GM12801 (cell line): ENCODE data around the gene RNF31.

Experiments used
- TF ChIP-seq, protein P1 (sequence below): IDR thresholded peaks from one replicate; pipeline ENCODE4 v1.5.1; 2011; ENCODE audit warnings: control low read depth; ENCODE audit not compliant: insufficient read length; ENCODE audit errors: extremely low read depth

RNF31 gene

DNA sequence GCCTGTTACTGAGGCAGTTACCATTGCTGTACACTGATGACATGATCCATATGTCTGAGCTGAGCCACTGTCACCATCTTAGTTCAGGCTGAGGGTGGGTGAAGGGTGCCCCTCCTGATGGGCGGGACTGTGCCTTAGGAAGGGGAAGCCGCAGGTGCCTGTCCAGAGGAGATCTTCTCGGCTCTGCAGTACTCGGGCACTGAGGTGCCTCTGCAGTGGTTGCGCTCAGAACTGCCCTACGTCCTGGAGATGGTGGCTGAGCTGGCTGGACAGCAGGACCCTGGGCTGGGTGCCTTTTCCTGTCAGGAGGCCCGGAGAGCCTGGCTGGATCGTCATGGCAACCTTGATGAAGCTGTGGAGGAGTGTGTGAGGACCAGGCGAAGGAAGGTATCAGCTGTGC lies 3.7 kb downstream of the RNF31 start:
- TF ChIP-seq, protein P1, sequence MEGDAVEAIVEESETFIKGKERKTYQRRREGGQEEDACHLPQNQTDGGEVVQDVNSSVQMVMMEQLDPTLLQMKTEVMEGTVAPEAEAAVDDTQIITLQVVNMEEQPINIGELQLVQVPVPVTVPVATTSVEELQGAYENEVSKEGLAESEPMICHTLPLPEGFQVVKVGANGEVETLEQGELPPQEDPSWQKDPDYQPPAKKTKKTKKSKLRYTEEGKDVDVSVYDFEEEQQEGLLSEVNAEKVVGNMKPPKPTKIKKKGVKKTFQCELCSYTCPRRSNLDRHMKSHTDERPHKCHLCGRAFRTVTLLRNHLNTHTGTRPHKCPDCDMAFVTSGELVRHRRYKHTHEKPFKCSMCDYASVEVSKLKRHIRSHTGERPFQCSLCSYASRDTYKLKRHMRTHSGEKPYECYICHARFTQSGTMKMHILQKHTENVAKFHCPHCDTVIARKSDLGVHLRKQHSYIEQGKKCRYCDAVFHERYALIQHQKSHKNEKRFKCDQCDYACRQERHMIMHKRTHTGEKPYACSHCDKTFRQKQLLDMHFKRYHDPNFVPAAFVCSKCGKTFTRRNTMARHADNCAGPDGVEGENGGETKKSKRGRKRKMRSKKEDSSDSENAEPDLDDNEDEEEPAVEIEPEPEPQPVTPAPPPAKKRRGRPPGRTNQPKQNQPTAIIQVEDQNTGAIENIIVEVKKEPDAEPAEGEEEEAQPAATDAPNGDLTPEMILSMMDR: no peak

DNA sequence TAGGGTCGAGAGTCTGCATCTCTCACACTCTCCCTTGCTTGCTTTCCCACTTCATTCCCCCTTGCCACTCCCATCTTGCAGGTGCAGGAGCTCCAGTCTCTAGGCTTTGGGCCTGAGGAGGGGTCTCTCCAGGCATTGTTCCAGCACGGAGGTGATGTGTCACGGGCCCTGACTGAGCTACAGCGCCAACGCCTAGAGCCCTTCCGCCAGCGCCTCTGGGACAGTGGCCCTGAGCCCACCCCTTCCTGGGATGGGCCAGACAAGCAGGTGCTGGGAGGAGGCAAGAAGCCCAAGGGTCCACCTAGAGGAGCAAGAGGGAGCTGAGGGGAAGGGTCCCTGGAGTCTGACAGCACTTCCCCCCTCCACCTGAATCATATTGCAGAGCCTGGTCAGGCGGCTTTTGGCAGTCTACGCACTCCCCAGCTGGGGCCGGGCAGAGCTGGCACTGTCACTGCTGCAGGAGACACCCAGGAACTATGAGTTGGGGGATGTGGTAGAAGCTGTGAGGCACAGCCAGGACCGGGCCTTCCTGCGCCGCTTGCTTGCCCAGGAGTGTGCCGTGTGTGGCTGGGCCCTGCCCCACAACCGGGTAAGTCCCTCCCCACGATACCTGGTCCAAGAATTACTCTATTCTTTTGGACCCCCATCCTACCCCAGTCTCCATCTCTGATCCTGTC lies 4.2 kb downstream of the RNF31 start:
- TF ChIP-seq, protein P1: no peak

DNA sequence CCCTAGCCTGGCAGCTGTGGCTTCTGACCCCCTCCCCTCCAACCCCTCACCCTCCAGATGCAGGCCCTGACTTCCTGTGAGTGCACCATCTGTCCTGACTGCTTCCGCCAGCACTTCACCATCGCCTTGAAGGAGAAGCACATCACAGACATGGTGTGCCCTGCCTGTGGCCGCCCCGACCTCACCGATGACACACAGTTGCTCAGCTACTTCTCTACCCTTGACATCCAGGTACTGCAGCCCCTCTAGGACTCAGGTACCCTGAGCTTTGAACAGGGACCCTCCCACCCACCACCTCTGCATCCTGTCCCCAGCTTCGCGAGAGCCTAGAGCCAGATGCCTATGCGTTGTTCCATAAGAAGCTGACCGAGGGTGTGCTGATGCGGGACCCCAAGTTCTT lies 7.8 kb downstream of the RNF31 start:
- TF ChIP-seq, protein P1: no peak

DNA sequence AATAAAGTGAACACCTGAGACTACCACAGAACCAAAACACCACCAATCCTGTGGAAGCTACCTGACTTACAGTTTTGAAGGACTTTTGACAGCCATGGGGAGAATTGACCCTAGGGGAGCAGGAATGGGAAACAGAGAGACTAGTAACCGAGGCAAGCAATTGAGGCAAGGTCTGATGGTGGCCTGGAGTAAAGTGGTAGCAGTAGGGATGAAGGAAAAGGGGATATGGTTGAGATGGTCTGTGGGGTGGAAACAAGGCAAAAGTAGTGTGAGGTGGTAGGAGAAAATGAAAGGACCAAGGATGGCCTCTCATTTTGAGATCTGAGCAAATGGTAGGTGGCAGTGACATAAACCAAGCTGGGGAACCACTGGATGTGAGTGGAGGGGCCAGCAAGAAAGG lies 9.5 kb downstream of the RNF31 start:
- TF ChIP-seq, protein P1: no peak

DNA sequence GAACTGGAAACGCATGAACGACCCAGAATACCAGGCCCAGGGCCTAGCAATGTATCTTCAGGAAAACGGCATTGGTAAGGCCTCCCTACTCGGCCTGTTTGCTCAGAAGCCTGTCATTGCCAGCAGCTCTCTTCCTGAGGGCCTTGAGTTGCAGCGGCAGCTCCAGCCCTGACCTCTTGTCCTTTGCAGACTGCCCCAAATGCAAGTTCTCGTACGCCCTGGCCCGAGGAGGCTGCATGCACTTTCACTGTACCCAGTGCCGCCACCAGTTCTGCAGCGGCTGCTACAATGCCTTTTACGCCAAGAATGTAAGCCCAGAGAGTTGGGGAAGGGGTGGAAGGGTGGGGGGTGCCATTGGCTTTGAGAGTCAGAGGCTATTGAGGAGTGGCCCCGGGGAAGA lies 10.0 kb downstream of the RNF31 start:
- TF ChIP-seq, protein P1: no peak

DNA sequence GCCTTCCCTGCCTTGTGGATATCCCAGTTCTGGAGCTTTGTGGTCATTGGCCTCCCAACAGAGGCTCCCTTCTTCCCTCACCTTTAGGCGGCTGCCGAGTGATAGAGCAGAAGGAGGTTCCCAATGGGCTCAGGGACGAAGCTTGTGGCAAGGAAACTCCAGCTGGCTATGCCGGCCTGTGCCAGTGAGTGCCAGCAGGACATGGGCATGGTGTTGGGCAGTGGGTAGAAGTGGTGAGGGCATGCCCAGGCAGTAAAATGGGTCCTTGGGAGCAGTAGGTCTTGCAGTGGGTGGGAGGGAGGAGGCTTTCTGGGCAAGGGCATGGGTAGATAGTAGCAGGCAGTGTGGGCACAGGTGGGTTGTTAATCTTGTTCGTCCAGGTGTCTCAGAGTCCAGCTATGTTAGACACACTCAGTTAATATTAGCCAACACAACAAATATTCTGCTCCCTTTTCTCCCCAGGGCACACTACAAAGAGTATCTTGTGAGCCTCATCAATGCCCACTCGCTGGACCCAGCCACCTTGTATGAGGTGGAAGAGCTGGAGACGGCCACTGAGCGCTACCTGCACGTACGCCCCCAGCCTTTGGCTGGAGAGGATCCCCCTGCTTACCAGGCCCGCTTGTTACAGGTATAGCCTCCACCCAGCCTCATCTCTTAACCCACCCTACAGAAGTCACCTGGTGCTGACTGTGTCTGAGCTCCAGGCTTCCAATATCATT lies 12.6 kb downstream of the RNF31 start:
- TF ChIP-seq, protein P1: no peak

DNA sequence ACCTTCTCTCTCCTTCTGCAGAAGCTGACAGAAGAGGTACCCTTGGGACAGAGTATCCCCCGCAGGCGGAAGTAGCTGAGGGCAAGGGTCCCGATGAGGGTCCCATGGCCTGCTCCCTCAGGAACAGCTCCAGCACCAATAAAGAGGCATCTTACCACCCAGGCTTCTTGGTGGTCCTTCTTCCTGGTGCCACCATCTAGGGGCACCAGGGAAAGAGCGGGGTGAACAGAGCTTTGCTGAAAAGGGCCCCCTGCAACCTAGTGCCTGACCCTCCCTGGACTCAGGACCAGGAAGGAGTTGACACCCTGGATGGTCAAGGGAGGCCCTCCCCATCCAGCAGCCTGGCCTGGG lies 13.2 kb downstream of the RNF31 start:
- TF ChIP-seq, protein P1: no peak
